Lower lobe of right lung (tissue), 2 donors: Measurements from ENCODE around the gene CNTNAP4. TPM values are rescaled to one million over a fixed set of nuclear protein-coding genes. Genes with fewer than 3 reads are reported as not detected.

Experiments used
- ATAC-seq, 2 donors: fragments of 200-7000 bp; cut with Tn5 transposase; one replicate each; pipeline ENCODE4 v1.9.1; 2020 to 2022; ENCODE audit warnings: mild to moderate bottlenecking in 2 of 2, moderate library complexity in 2 of 2
- DNase-seq: peaks from one replicate; pipeline ENCODE4 v3.0.0-alpha.2; 2020
- H3K27ac ChIP-seq: fragments of 200-600 bp; one replicate; pipeline ENCODE4 v1.8.0; 2022
- H3K27me3 ChIP-seq: fragments of 200-600 bp; one replicate; pipeline ENCODE4 v1.8.0; 2022; ENCODE audit warnings: low read depth
- H3K36me3 ChIP-seq: fragments of 200-600 bp; one replicate; pipeline ENCODE4 v1.8.0; 2022; ENCODE audit warnings: mild to moderate bottlenecking
- H3K4me1 ChIP-seq: fragments of 200-600 bp; one replicate; pipeline ENCODE4 v1.8.0; 2022
- H3K4me3 ChIP-seq: fragments of 200-600 bp; one replicate; pipeline ENCODE4 v1.8.0; 2022; ENCODE audit warnings: mild to moderate bottlenecking
- H3K9me3 ChIP-seq: fragments of 200-600 bp; one replicate; pipeline ENCODE4 v1.8.0; 2022
- CTCF ChIP-seq: fragments of 200-600 bp; IDR thresholded peaks from one replicate; pipeline ENCODE4 v1.8.0; 2022; ENCODE audit warnings: antibody characterized with exemption, mild to moderate bottlenecking
- intact Hi-C: fragments of 100-400 bp; cut with DNase I; formaldehyde crosslinking; loops from one replicate; pipeline ENCODE4 v1.11.0; 2022
- total RNA-seq: library from RNA; stranded (reverse); fragmentation: NEBNext Ultra II Directional; extraction: Animal tissue kit (Norgen Biotek cat#: 25700); gene quantifications from one replicate; pipeline ENCODE4 v1.2.1, GENCODE V29; 2021
- donor health status: DM: no; HTN: yes; CAD: no; lungs with severe emphysema.

The CNTNAP4 gene
- total RNA-seq, 1 donor from 2014 or later = not detected

DNA sequence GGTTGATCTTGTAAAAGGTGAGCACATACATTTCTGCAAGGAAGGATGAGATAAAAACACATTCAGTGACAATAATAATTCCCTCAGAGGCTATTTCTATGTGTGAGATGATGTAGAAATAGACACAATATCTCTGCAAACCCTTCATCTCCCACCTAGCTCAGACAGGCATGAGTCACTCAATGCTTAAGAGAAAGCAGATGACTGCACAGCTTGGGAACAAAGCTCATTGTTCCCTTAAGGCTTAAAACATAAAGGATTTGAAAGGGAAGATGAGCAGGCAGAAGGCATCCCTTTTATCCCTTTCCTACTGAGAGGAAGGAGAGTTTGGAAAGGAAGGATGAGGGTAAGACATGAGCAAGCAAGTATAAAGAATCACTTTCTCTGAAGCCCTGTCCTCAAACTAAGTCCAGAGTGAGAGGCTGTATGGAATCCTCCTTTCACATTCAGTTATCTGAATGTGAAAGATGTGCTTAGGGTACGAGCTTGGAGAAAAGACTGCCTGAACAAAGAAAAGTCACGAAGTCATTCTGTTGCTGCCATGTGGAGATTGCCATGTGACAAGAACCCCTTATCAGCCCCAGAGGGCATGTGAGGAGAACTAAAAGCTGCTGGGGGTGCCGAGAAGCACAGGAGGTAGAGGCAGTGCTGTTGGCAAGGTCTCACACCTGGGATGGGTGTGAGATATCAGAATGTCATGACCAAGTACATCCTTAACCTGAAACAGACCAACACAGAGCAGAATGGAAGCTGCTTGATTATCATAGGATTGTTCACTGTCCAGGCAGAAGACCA, 58.2 kb downstream of the CNTNAP4 start:
- intact Hi-C loops = no loop called here

DNA sequence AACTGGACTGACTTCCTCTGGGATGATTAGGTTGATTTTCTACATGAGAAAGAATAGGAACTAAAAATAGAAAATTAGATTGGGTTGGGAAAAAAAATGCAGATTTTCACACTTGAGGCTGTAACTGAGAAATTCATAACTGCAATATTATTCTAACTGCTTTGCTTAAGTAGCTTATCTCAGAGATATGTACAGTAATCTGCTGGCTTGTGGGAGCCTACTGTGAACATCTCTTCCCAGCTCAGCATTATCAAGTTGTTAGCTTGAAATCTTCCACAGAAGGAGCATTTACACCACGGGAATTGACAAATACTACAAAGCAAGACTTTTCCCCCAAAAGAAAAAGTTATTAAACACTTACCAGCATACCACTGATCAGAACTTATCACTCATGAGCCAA, 58.9 kb downstream of the CNTNAP4 start:
- ATAC-seq (no peak), DNase-seq (no peak)

More for the DNA sequence above, 58.2 kb downstream of the CNTNAP4 start:
- DNase-seq (no peak), ATAC-seq (no peak)
- Histone ChIP-seq H3K4me1 (no peaks in the 10 kb centered on the region), H3K27ac (no peak overlapping the region), H3K27me3 (no peaks in the 10 kb centered on the region), H3K4me3 (no peak overlapping the region), H3K36me3 (no peaks in the 10 kb centered on the region), H3K9me3 (no peaks in the 10 kb centered on the region)
- TF ChIP-seq CTCF = no peak

DNA sequence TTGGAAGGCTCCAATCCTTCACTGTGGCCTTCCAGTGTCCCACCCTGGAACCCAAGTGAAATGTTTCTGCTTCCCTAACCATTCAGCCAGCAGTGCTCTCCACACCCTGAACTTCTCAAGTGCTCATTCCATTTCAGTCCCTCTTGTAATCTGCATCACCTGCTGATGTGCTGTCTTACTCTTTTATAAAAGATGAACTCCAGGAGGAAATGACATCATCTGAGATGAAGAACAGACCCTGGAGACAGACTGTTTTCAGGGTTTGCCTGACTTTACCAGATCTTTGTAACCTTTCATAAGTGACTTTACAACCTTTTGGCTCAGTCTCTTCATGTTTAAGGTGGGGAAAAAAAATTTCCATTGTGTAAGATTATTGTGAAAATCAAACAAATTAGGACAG, 61.3 kb downstream of the CNTNAP4 start:
- ATAC-seq (no peak), DNase-seq (no peak)
- no peak overlapping the region for H3K4me3 ChIP-seq
- H3K27me3 ChIP-seq = no peaks in the 10 kb centered on the region
- H3K4me1 ChIP-seq = no peaks in the 10 kb centered on the region
- H3K9me3 ChIP-seq = no peaks in the 10 kb centered on the region
- no peaks in the 10 kb centered on the region for H3K36me3 ChIP-seq
- no peak for TF ChIP-seq CTCF
- no peak overlapping the region for H3K27ac ChIP-seq
- intact Hi-C loops = no loop called here

More for the DNA sequence above, 58.9 kb downstream of the CNTNAP4 start:
- Histone ChIP-seq H3K4me3 (no peak overlapping the region), H3K9me3 (no peaks in the 10 kb centered on the region), H3K4me1 (no peaks in the 10 kb centered on the region), H3K36me3 (no peaks in the 10 kb centered on the region), H3K27me3 (no peaks in the 10 kb centered on the region), H3K27ac (no peak overlapping the region)
- TF ChIP-seq CTCF = no peak
- intact Hi-C loops = no loop called here

DNA sequence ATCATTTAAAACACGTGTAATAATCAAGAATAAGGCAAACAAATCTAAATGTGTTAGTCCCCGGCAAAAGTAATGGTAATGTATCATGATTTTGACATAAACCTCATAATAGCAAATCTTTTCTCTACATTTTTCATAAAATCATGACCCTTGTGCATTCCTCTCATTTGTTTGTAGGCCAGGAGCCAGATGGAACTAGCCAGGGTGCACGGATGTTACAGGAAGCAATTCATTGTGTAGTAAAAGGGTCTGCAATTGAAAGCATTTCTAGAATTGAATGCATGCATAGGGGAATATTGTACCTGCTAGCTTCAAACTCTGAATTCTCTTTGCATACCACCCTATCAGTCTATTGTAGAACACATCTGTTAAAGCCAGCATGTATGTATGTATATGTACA, 66.6 kb downstream of the CNTNAP4 start:
- no peak for ATAC-seq
- Histone ChIP-seq H3K27ac (no peak overlapping the region), H3K9me3 (no peaks in the 10 kb centered on the region), H3K27me3 (no peaks in the 10 kb centered on the region), H3K36me3 (no peaks in the 10 kb centered on the region), H3K4me3 (no peak overlapping the region), H3K4me1 (no peaks in the 10 kb centered on the region)
- DNase-seq = no peak
- intact Hi-C loops = no loop called here
- no peak for TF ChIP-seq CTCF

- ATAC-seq = peak; percentile 86
- no peak for DNase-seq
Measured at GRCh38 chr16:76345163-76345661, 68.0 kb downstream of the CNTNAP4 start.

More at GRCh38 chr16:76345163-76345661, 68.0 kb downstream of the CNTNAP4 start:
- intact Hi-C loops = no loop called here
- Histone ChIP-seq H3K27me3 (no peaks in the 10 kb centered on the region), H3K27ac (no peak overlapping the region), H3K9me3 (no peaks in the 10 kb centered on the region), H3K4me3 (no peak overlapping the region), H3K36me3 (no peaks in the 10 kb centered on the region), H3K4me1 (no peaks in the 10 kb centered on the region)
- no peak for TF ChIP-seq CTCF
